Measurements from ENCODE around the gene CRB3. TPM values are rescaled to one million over a fixed set of nuclear protein-coding genes. Genes with fewer than 3 reads are reported as not detected.

CRB3 gene
- total and polyA plus RNA-seq, 2 of the 8 experiments (the other 6 are each of a cell fraction or from before 2014, with no cell fraction given) = 21.1 to 24.6 TPM

- ChIA-PET POLR2A (ENCODE audit: partially characterized antibody) (no interaction called here), CTCF (ENCODE audit: partially characterized antibody) (interaction anchor here (0.7 to 1.5 kb wide), 2 partner anchors 12 to 15 kb away, joined by 3 read pairs; no protein-coding TSS in a partner anchor)
- H3K9me3 ChIP-seq (ENCODE audit: insufficient read depth in 2 of 2, low read depth in 1 of 2, low read length in 1 of 2) = peaks cover 0 to 8% of the 10 kb centered on the region in 2 experiments; a peak in 1 of 4 replicates
- no peak overlapping the region for H2BK15ac ChIP-seq (ENCODE audit: low read length)
- no peak overlapping the region for H3K56ac ChIP-seq (replicated peaks; ENCODE audit: insufficient read length, low read depth, low read length)
- H3K4ac ChIP-seq (replicated peaks; ENCODE audit: insufficient read length, low read depth, low read length) = no peak overlapping the region
- H2BK20ac ChIP-seq (ENCODE audit: low read length) = no peak overlapping the region
- no peak overlapping the region for H2BK12ac ChIP-seq (ENCODE audit: low read depth, low read length)
- no peaks in the 10 kb centered on the region for H3K23me2 ChIP-seq (ENCODE audit: low read depth, low read length)
- no peak for DNase-seq (ENCODE audit: low read depth in 1 of 2, low spot score in 2 of 2)
- H4K5ac ChIP-seq (ENCODE audit: insufficient read length, low read depth, low read length) = no peak overlapping the region
- H3K4me2 ChIP-seq (ENCODE audit: insufficient read depth in 1 of 2, low read depth in 2 of 2, low read length in 2 of 2) = no peak overlapping the region
- H2BK5ac ChIP-seq (ENCODE audit: low read depth, low read length) = no peak overlapping the region
- H3K27ac ChIP-seq (ENCODE audit: low read depth, low read length) = no peak overlapping the region
- no peak overlapping the region for H2BK120ac ChIP-seq (replicated peaks; ENCODE audit: low read depth, low read length)
- no peak overlapping the region for H4K8ac ChIP-seq (ENCODE audit: extremely low read depth, insufficient read depth, low read length)
- H3K4me1 ChIP-seq (replicated peaks in 1 of 4; ENCODE audit: control insufficient read depth in 3 of 4, insufficient read depth in 4 of 4, low read length in 3 of 4) = no peaks in the 10 kb centered on the region
- H3K79me2 ChIP-seq (ENCODE audit: control insufficient read depth in 1 of 2, insufficient read depth in 2 of 2, low read length in 2 of 2) = no peaks in the 10 kb centered on the region
- H3K18ac ChIP-seq (ENCODE audit: extremely low read depth, low read length) = no peak overlapping the region
- no peaks in the 10 kb centered on the region for H3K79me1 ChIP-seq (ENCODE audit: low read depth, low read length)
- no peak overlapping the region for H3K4me3 ChIP-seq (ENCODE audit: extremely low read depth in 1 of 4, insufficient read depth in 2 of 4, low read depth in 3 of 4, low read length in 4 of 4)
- no peak overlapping the region for H2AFZ ChIP-seq (ENCODE audit: low read length)
- WGBS, 2 experiments (ENCODE audit: extremely low coverage in 1 of 2, insufficient coverage in 1 of 2, insufficient read length in 1 of 2, insufficient replicate concordance in 2 of 2, low coverage in 1 of 2, low lambda C conversion rate in 2 of 2, missing lambda C conversion rate in 1 of 2) = 96% methylated on average over 5 of the region's 5 CpGs; no CpG with 5 or more reads in 1 of the 2 experiments
- no peak overlapping the region for H3K23ac ChIP-seq (ENCODE audit: insufficient read length)
- no peak overlapping the region for H2AK5ac ChIP-seq (ENCODE audit: low read depth, low read length)
- FAIRE-seq = no peak
- no peak overlapping the region for H4K91ac ChIP-seq (replicated peaks; ENCODE audit: insufficient read length, low read length)
- no peaks in the 10 kb centered on the region for H4K20me1 ChIP-seq (replicated peaks in 1 of 2; ENCODE audit: control insufficient read depth in 1 of 2, insufficient read depth in 2 of 2, low read length in 2 of 2)
- H3K36me3 ChIP-seq (ENCODE audit: control insufficient read depth in 2 of 4, insufficient read depth in 4 of 4, low read length in 3 of 4) = peaks cover 5 to 24% (median 9%) of the 10 kb centered on the region in 4 experiments; a peak in 6 of 8 replicates
- no peaks in the 10 kb centered on the region for H3K27me3 ChIP-seq (replicated peaks in 1 of 4; ENCODE audit: control insufficient read depth in 3 of 4, extremely low read depth in 1 of 4, insufficient read depth in 3 of 4, low read length in 3 of 4)
- H3K14ac ChIP-seq (ENCODE audit: insufficient read length) = no peak overlapping the region
- no peak overlapping the region for H3K9ac ChIP-seq (replicated peaks in 1 of 4; ENCODE audit: extremely low read depth in 1 of 4, low read depth in 3 of 4, low read length in 3 of 4)
- TF ChIP-seq CHD1 (IDR thresholded peaks at IDR 0.05; ENCODE audit: low read depth, low read length) = no peak
Observed at GRCh38 chr19:6450166-6450565, 13.9 kb upstream of the CRB3 start.

Data from H1 (cell line).